Stomach (tissue), 9 donors: Measurements from ENCODE around the gene HDHD5. TPM values are rescaled to one million over a fixed set of nuclear protein-coding genes. Genes with fewer than 3 reads are reported as not detected.

Experiments used
- DNase-seq, 2 donors: peaks; one replicate each; pipeline versions ENCODE4 v3.0.0 to v3.0.0-alpha.2; 2013 to 2019
- H3K27ac ChIP-seq, 5 donors: fragments of 200-600 bp in 4 of 5; sonication (generic) in 4 of 5; one replicate each; pipeline ENCODE4 v1.5.1; 2013 to 2019; ENCODE audit warnings: mild to moderate bottlenecking in 1 of 5, moderate library complexity in 1 of 5
- H3K27me3 ChIP-seq, 3 donors: fragments of 200-600 bp; sonication (generic); one replicate each; pipeline ENCODE4 v1.5.1; 2017 to 2019; ENCODE audit warnings: mixed run types in 1 of 3
- H3K36me3 ChIP-seq, 4 donors: fragments of 200-600 bp; sonication (generic); 1 replicate in 3 of 4; 2 replicates in 1 of 4; pipeline ENCODE4 v1.5.1; 2016 to 2019
- H3K4me1 ChIP-seq, 4 donors: fragments of 200-600 bp; sonication (generic); one replicate each; pipeline ENCODE4 v1.5.1; 2016 to 2019
- H3K4me3 ChIP-seq, 4 donors: fragments of 200-600 bp; sonication (generic) in 3 of 4; one replicate each; pipeline ENCODE4 v1.5.1; 2016 to 2019; ENCODE audit warnings: mild to moderate bottlenecking in 1 of 4
- H3K9me3 ChIP-seq, 4 donors: fragments of 200-600 bp; sonication (generic); one replicate each; pipeline ENCODE4 v1.5.1; 2016 to 2019
- CTCF ChIP-seq, 7 experiments: fragments of 450-650 bp in 4 of 7; fragments of 200-600 bp in 3 of 7; sonication (generic) in 3 of 7; IDR thresholded peaks; one replicate each; pipeline ENCODE4 v1.5.1; 2016 to 2019; ENCODE audit warnings: antibody characterized with exemption in 7 of 7, control low read depth in 2 of 7, mild to moderate bottlenecking in 1 of 7
- EP300 ChIP-seq: sonication (generic); formaldehyde crosslinking; IDR thresholded peaks from one replicate; pipeline ENCODE4 v1.6.1; 2017; ENCODE audit warnings: antibody characterized with exemption
- POLR2A ChIP-seq, 4 donors: fragments of 450-650 bp; IDR thresholded peaks; one replicate each; pipeline ENCODE4 v1.6.1; 2016; ENCODE audit warnings: antibody characterized with exemption in 4 of 4, control low read depth in 2 of 4, mild to moderate bottlenecking in 1 of 4, moderate library complexity in 1 of 4
- POLR2AphosphoS5 ChIP-seq, 3 donors: sonication (generic); formaldehyde crosslinking; IDR thresholded peaks; one replicate each; pipeline ENCODE4 v1.6.1; 2016; ENCODE audit warnings: antibody characterized with exemption in 3 of 3
- WGBS, 5 donors: extraction: QIAGEN DNeasy Blood & Tissue Kit in 3 of 5; methylation state at CpG; one replicate each; pipeline versions ENCODE4 v1.1.5 to v1.1.7; 2013 to 2018; 5-methylcytosine and 5-hydroxymethylcytosine counted together
- intact Hi-C: fragments of 100-400 bp; cut with DNase I; formaldehyde crosslinking; loops from one replicate; pipeline ENCODE4 v1.15.1; 2023; ENCODE audit warnings: low total_unique reads
- polyA plus RNA-seq, 3 donors: library from polyadenylated mRNA; stranded (reverse); fragments of 200-250 nt; gene quantifications; one replicate each; pipeline ENCODE4 v1.2.3, GENCODE V29; 2013
- total RNA-seq, 5 donors: library from RNA; depleted of rRNA; stranded (reverse); fragments of >200 nt; gene quantifications; one replicate each; pipeline versions ENCODE4 v1.1.0 to v1.2.3, GENCODE V29; 2014 to 2016
- donor health status: healthy with polysubstance abuse.
- donor health status: Bipolar disorder and iron deficiency.
- donor health status: healthy.

The HDHD5 gene
- total and polyA plus RNA-seq, 8 donors = 22.8 to 190 (median 34.0) TPM

GRCh38 chr22:17096071-17096470, 63.0 kb downstream of the HDHD5 start:
- TF ChIP-seq EP300 (no peak), POLR2A (IDR thresholded peaks at IDR 0.05) (no peak), POLR2AphosphoS5 (IDR thresholded peaks at IDR 0.05) (no peak)
- no peak overlapping the region for H3K27ac ChIP-seq
- no peak for DNase-seq
- WGBS, 5 donors = 94 to 97% (median 95%) methylated on average over 7 of the region's 7 CpGs
- intact Hi-C loops = no loop called here
- H3K4me3 ChIP-seq = no peak overlapping the region
- H3K9me3 ChIP-seq = no peaks in the 10 kb centered on the region
- peaks cover 30 to 42% (median 42%) of the 10 kb centered on the region in 4 donors for H3K36me3 ChIP-seq
- peaks cover 0 to 64% (median 5%) of the 10 kb centered on the region in 4 donors for H3K4me1 ChIP-seq
- H3K27me3 ChIP-seq = no peaks in the 10 kb centered on the region

GRCh38 chr22:17095538-17095937, 63.5 kb downstream of the HDHD5 start:
- TF ChIP-seq CTCF (IDR thresholded peaks at IDR 0.05) (no peak), POLR2AphosphoS5 (IDR thresholded peaks at IDR 0.05) (no peak), EP300 (no peak), POLR2A (IDR thresholded peaks at IDR 0.05) (no peak)
- peaks cover 0 to 64% (median 5%) of the 10 kb centered on the region in 4 donors for H3K4me1 ChIP-seq
- no peak for DNase-seq
- peaks cover 24 to 37% (median 37%) of the 10 kb centered on the region in 4 donors for H3K36me3 ChIP-seq
- H3K27me3 ChIP-seq = no peaks in the 10 kb centered on the region
- no peaks in the 10 kb centered on the region for H3K9me3 ChIP-seq
- WGBS, 5 donors = 83 to 91% (median 90%) methylated on average over 6 of the region's 6 CpGs
- intact Hi-C loops = no loop called here
- H3K4me3 ChIP-seq = no peak overlapping the region
- no peak overlapping the region for H3K27ac ChIP-seq

- no peaks in the 10 kb centered on the region for H3K27me3 ChIP-seq
- intact Hi-C loops = no loop called here
- no peak overlapping the region for H3K27ac ChIP-seq
- no peak overlapping the region for H3K4me3 ChIP-seq
- DNase-seq = no peak
- TF ChIP-seq POLR2AphosphoS5 (IDR thresholded peaks at IDR 0.05) (no peak), POLR2A (IDR thresholded peaks at IDR 0.05) (no peak), EP300 (no peak), CTCF (IDR thresholded peaks at IDR 0.05) (no peak)
- H3K9me3 ChIP-seq = no peaks in the 10 kb centered on the region
- 31 to 62% (median 42%) methylated on average over 3 of the region's 3 CpGs for WGBS, 5 donors
- H3K36me3 ChIP-seq = peaks cover 6 to 12% (median 12%) of the 10 kb centered on the region in 4 donors
- H3K4me1 ChIP-seq = peaks cover 0 to 69% (median 8%) of the 10 kb centered on the region in 4 donors
Measured at GRCh38 chr22:17093081-17093480, 66.0 kb downstream of the HDHD5 start.

GRCh38 chr22:17091851-17092250, 67.2 kb downstream of the HDHD5 start:
- peaks cover 0 to 69% (median 19%) of the 10 kb centered on the region in 4 donors for H3K4me1 ChIP-seq
- intact Hi-C loops = no loop called here
- H3K9me3 ChIP-seq = no peaks in the 10 kb centered on the region
- no peak overlapping the region for H3K27ac ChIP-seq
- H3K27me3 ChIP-seq = no peaks in the 10 kb centered on the region
- 54 to 75% (median 62%) methylated on average over 4 of the region's 4 CpGs for WGBS, 5 donors
- no peak overlapping the region for H3K4me3 ChIP-seq
- peak in 1 of 2 donors; percentile 2 for DNase-seq
- H3K36me3 ChIP-seq = peaks cover 0 to under 1% (median under 1%) of the 10 kb centered on the region in 4 donors
- TF ChIP-seq POLR2A (IDR thresholded peaks at IDR 0.05) (no peak), POLR2AphosphoS5 (IDR thresholded peaks at IDR 0.05) (no peak), CTCF (IDR thresholded peaks at IDR 0.05) (no peak), EP300 (no peak)

GRCh38 chr22:17090550-17090949, 68.5 kb downstream of the HDHD5 start:
- DNase-seq = no peak
- intact Hi-C loops = no loop called here
- peaks cover 12 to 76% (median 32%) of the 10 kb centered on the region in 4 donors for H3K4me1 ChIP-seq
- no peaks in the 10 kb centered on the region for H3K36me3 ChIP-seq
- TF ChIP-seq POLR2AphosphoS5 (IDR thresholded peaks at IDR 0.05) = no peak
- no peak for TF ChIP-seq CTCF (IDR thresholded peaks at IDR 0.05)
- no peak for TF ChIP-seq POLR2A (IDR thresholded peaks at IDR 0.05)
- TF ChIP-seq EP300 = no peak
- H3K4me3 ChIP-seq = no peak overlapping the region
- H3K27ac ChIP-seq = no peak overlapping the region
- no peaks in the 10 kb centered on the region for H3K27me3 ChIP-seq
- no peaks in the 10 kb centered on the region for H3K9me3 ChIP-seq
